ENCODE measurements around the gene CD3E.

The CD3E gene

GRCh38 chr11:118277312-118277711, 27.2 kb upstream of the CD3E start:
- DNase-seq (ENCODE audit: low spot score) (peak; percentile 72), ATAC-seq (ENCODE audit: low read depth) (peak; percentile 93)
- Histone ChIP-seq H3K27ac (ENCODE audit: poor library complexity, severe bottlenecking) (peak overlapping the region; percentile 93), H3K9me3 (ENCODE audit: severe bottlenecking) (no peaks in the 10 kb centered on the region), H3K36me3 (ENCODE audit: low read depth) (no peaks in the 10 kb centered on the region), H3K4me3 (ENCODE audit: severe bottlenecking) (no peak overlapping the region), H3K27me3 (ENCODE audit: insufficient read depth, poor library complexity, severe bottlenecking) (no peaks in the 10 kb centered on the region), H3K4me1 (ENCODE audit: insufficient read depth, poor library complexity, severe bottlenecking) (peaks cover 41% of the 10 kb centered on the region)
- TF ChIP-seq CTCF (IDR thresholded peaks at IDR 0.05; ENCODE audit: poor library complexity, severe bottlenecking): no peak

DNA sequence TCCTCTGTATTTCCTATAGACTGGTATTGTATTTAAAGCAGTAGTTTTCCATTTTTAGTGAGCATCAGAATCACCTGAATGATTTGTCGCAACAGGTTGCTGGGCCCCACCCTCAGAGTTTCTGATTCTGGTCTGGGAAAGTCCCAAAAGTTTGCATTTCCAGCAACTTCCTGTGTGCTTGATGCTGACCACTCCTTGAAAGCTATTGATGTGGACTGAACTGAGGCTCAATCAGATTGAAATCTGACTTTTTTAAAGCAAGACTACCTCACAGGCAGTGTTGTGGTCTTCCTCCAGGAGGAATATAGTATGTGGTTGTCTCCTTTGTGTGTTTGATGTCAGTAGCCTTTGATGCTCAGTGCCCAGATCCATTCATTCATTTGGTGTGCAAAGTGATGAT, 23.2 kb upstream of the CD3E start:
- ATAC-seq (ENCODE audit: low read depth) (no peak), DNase-seq (ENCODE audit: low spot score) (no peak)
- no peak overlapping the region for H3K27ac ChIP-seq (ENCODE audit: poor library complexity, severe bottlenecking)
- no peaks in the 10 kb centered on the region for H3K36me3 ChIP-seq (ENCODE audit: low read depth)
- no peak overlapping the region for H3K4me3 ChIP-seq (ENCODE audit: severe bottlenecking)
- H3K27me3 ChIP-seq (ENCODE audit: insufficient read depth, poor library complexity, severe bottlenecking): no peaks in the 10 kb centered on the region
- no peaks in the 10 kb centered on the region for H3K9me3 ChIP-seq (ENCODE audit: severe bottlenecking)
- peaks cover 20% of the 10 kb centered on the region for H3K4me1 ChIP-seq (ENCODE audit: insufficient read depth, poor library complexity, severe bottlenecking)
- no peak for TF ChIP-seq CTCF (IDR thresholded peaks at IDR 0.05; ENCODE audit: poor library complexity, severe bottlenecking)

GRCh38 chr11:118282606-118283005, 21.9 kb upstream of the CD3E start:
- Histone ChIP-seq H3K4me1 (ENCODE audit: insufficient read depth, poor library complexity, severe bottlenecking) (peaks cover 20% of the 10 kb centered on the region), H3K36me3 (ENCODE audit: low read depth) (no peaks in the 10 kb centered on the region)
- ATAC-seq (ENCODE audit: low read depth): no peak

GRCh38 chr11:118283037-118283636, 21.4 kb upstream of the CD3E start:
- Histone ChIP-seq H3K4me3 (ENCODE audit: severe bottlenecking) (no peak overlapping the region), H3K36me3 (ENCODE audit: low read depth) (no peaks in the 10 kb centered on the region), H3K9me3 (ENCODE audit: severe bottlenecking) (no peaks in the 10 kb centered on the region), H3K4me1 (ENCODE audit: insufficient read depth, poor library complexity, severe bottlenecking) (peaks cover 17% of the 10 kb centered on the region), H3K27me3 (ENCODE audit: insufficient read depth, poor library complexity, severe bottlenecking) (no peaks in the 10 kb centered on the region), H3K27ac (ENCODE audit: poor library complexity, severe bottlenecking) (no peak overlapping the region)
- ATAC-seq (ENCODE audit: low read depth): no peak
- DNase-seq (ENCODE audit: low spot score): no peak
- TF ChIP-seq CTCF (IDR thresholded peaks at IDR 0.05; ENCODE audit: poor library complexity, severe bottlenecking): no peak

More at GRCh38 chr11:118282606-118283005, 21.9 kb upstream of the CD3E start:
- no peaks in the 10 kb centered on the region for H3K9me3 ChIP-seq (ENCODE audit: severe bottlenecking)
- H3K27me3 ChIP-seq (ENCODE audit: insufficient read depth, poor library complexity, severe bottlenecking): no peaks in the 10 kb centered on the region
- no peak for DNase-seq (ENCODE audit: low spot score)
- TF ChIP-seq CTCF (IDR thresholded peaks at IDR 0.05; ENCODE audit: poor library complexity, severe bottlenecking): no peak
- no peak overlapping the region for H3K4me3 ChIP-seq (ENCODE audit: severe bottlenecking)
- no peak overlapping the region for H3K27ac ChIP-seq (ENCODE audit: poor library complexity, severe bottlenecking)

DNA sequence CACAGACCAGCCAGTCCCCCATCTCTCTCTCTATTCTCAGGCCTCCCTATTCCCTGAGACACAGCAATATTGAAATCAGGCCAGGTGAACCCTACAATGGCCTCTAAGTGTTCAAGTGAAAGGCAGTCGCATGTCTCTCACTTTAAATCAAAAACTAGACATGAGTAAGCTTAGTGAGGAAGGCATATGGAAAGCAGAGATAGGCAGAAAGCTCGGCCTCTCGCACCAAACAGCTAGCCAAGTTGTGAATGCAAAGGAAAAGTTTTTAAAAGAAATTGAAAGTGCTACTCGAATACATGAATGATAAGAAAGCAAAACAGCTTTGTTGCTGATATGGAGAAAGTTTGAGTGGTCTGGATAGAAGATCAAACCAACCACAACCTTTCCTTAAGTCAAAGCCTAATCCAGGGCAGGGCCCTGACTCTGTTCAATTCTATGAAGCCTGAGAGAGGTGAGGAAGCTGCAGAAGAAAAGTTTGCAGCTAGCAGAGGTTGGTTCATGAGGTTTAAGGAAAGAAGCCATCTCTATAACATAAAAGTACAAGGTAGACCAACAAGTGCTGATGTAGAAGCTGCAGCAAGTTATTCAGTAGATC, 20.7 kb upstream of the CD3E start:
- H3K27me3 ChIP-seq (ENCODE audit: insufficient read depth, poor library complexity, severe bottlenecking): no peaks in the 10 kb centered on the region
- no peak for ATAC-seq (ENCODE audit: low read depth)
- H3K27ac ChIP-seq (ENCODE audit: poor library complexity, severe bottlenecking): no peak overlapping the region
- no peaks in the 10 kb centered on the region for H3K36me3 ChIP-seq (ENCODE audit: low read depth)
- no peaks in the 10 kb centered on the region for H3K9me3 ChIP-seq (ENCODE audit: severe bottlenecking)
- peaks cover 17% of the 10 kb centered on the region for H3K4me1 ChIP-seq (ENCODE audit: insufficient read depth, poor library complexity, severe bottlenecking)
- DNase-seq (ENCODE audit: low spot score): no peak
- no peak overlapping the region for H3K4me3 ChIP-seq (ENCODE audit: severe bottlenecking)
- TF ChIP-seq CTCF (IDR thresholded peaks at IDR 0.05; ENCODE audit: poor library complexity, severe bottlenecking): no peak

Measured in RWPE2 (cell line).